Right renal cortex interstitium (tissue), 3 donors: Measurements from ENCODE around the gene TRAF1. TPM values are rescaled to one million over a fixed set of nuclear protein-coding genes. Genes with fewer than 3 reads are reported as not detected.

Source experiments
- DNase-seq, 3 donors: peaks; one replicate each; pipeline ENCODE4 v3.0.0-alpha.2; 2013; ENCODE audit warnings: low read depth in 3 of 3, low spot score in 2 of 3
- polyA plus RNA-seq, 3 donors: library from polyadenylated mRNA; unstranded; fragments of 120-200 nt; gene quantifications; one replicate each; pipeline ENCODE4 v1.2.1, GENCODE V29; 2013; ENCODE audit not compliant: insufficient read length in 3 of 3

Gene TRAF1
- polyA plus RNA-seq, 3 donors: 4.1 to 5.4 (median 4.5) TPM

- no peak for DNase-seq
Observed at GRCh38 chr9:120855827-120856670, 70.5 kb downstream of the TRAF1 start.

GRCh38 chr9:120854596-120855327, 71.8 kb downstream of the TRAF1 start:
- no peak for DNase-seq

GRCh38 chr9:120853198-120853597, 73.4 kb downstream of the TRAF1 start:
- DNase-seq: no peak

Other genes starting within 250 kb of the TRAF1 start
- gene MEGF9, start 212.3 kb downstream of the TRAF1 start, polyA plus RNA-seq: 10 to 100 TPM; 19.7 to 22.1 (median 20.9) TPM
- 10 to 100 TPM; 39.6 to 44.1 (median 42.6) TPM for gene FBXW2, start 133.4 kb downstream of the TRAF1 start, polyA plus RNA-seq
- gene PSMD5, start 83.9 kb downstream of the TRAF1 start, polyA plus RNA-seq: 10 to 100 TPM; 27.8 to 33.2 (median 31.7) TPM
- 10 to 100 TPM; 28.5 to 32.4 (median 32.4) TPM for gene PHF19, start 49.6 kb downstream of the TRAF1 start, polyA plus RNA-seq
- gene C5, start 123.5 kb upstream of the TRAF1 start, polyA plus RNA-seq: 10 to 100 TPM; 14.0 to 17.5 (median 14.7) TPM
- gene CNTRL, start 148.2 kb upstream of the TRAF1 start, polyA plus RNA-seq: 10 to 100 TPM; 27.2 to 37.4 (median 31.1) TPM